OCI-M2 (cell line): ENCODE results near the gene PPP1R10.

Source experiments
- DNase-seq: peaks from one replicate; lab custom pipeline; 2025; ENCODE audit not compliant: unreplicated experiment; lab: John Stamatoyannopoulos, UW

The PPP1R10 gene

DNA sequence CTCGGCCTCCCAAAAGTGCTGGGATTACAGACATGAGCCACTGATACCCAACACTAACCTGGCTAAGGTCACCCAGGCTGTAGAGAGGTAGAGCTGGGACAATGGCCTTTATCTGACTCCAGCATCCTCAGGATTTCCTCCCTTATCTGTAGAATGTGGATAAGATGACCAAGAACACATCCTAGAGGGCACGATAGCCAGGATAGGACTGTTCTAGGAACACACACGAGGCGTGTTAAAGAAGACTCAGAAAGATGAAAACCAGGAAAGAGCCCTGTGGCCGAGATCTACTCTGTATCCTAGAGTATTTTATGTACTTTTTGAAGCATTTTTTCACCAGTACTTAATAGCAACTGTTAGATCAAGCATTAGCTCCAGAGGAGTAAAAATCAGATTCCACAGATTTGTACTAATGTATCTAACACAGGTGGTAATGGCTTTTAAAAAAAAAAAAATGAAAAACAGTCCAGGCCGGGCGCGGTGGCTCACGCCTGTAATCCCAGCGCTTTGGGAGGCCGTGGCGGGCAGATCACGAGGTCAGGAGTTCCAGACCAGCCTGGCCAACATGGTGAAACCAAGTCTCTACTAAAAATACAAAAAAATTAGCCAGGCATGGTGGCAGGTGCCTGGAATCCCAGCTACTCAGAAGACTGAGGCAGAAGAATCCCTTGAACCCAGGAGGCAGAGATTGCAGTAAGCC, 17.3 kb downstream of the PPP1R10 start:
- no peak for DNase-seq

DNA sequence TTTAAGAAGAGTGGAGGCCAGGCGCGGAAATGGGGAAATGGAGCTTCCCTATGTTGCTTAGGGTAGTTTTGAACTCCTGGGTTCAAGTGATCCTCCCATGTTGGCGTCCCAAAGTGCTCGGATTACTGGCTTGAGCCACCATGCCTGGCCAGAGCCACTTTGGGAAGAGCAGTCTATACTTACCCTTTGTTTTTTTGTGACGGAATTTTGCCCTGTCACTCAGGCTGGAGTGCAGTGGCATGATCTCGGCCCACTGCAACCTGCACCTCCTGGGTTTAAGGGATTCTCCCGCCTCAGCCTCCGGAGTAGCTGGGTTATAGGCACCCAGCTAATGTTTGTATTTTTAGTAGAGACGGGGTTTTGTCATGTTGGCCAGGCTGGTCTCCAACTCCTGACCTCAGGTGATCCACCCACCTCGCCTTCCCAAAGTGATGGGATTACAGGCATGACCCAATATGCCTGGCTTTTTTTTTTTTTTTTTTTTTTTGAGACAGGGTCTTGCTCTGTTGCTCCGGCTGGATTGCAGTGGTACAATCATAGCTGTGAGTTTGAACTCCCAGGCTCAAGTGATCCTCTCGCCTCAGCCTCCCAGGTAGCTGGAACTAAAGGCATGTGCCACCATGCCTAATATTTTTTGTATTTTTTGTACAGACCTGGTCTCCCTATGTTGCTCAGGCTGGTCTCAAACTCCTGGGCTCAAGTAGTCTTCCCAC, 18.0 kb downstream of the PPP1R10 start:
- DNase-seq = no peak

- peak; percentile 49 for DNase-seq
Measured at GRCh38 chr6:30597315-30598144, 19.5 kb downstream of the PPP1R10 start.

DNA sequence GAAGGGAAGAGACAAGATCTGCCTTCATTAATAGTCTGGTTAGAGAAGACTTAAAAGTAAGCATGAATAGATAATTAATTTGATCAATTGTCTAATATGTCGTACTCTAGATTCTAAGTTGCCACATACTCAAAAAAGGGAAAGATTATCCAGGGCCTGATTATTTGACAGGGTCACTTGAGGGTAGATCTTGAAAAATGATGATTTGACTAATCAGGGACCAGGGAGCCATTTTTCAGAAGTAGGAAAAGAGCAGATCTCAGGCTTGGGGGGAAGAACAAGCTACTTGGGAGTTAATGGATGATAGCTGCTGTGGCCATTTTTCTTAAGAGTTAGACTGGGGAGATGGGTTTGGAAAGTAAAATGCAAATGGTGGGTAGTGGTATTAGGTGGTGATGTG, 24.8 kb downstream of the PPP1R10 start:
- DNase-seq = no peak

GRCh38 chr6:30591008-30591407, 26.0 kb downstream of the PPP1R10 start:
- DNase-seq = no peak

GRCh38 chr6:30590509-30590908, 26.5 kb downstream of the PPP1R10 start:
- no peak for DNase-seq

DNA sequence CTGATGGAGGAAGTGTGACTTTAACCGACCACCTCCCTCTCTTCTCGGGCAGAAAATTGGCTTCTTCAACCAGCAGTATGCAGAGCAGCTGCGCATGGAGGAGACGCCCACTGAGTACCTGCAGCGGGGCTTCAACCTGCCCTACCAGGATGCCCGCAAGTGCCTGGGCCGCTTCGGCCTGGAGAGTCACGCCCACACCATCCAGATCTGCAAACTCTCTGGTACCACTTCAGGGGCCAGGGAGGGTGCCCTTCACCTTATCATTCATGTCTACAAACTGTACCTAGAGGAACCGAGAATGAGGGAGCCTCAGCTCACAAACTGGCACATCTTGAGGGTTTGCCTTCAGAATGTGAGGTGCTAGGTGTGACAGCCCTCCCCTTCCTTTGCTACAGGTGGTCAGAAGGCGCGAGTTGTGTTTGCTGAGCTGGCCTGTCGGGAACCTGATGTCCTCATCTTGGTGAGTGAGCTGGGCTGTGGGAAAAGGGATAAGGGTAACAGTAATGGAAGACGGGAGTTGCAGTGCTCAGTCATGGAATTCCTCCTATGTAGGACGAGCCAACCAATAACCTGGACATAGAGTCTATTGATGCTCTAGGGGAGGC, 27.2 kb downstream of the PPP1R10 start:
- DNase-seq = no peak

- DNase-seq = no peak
Measured at GRCh38 chr6:30583921-30584320, 33.1 kb downstream of the PPP1R10 start.

DNA sequence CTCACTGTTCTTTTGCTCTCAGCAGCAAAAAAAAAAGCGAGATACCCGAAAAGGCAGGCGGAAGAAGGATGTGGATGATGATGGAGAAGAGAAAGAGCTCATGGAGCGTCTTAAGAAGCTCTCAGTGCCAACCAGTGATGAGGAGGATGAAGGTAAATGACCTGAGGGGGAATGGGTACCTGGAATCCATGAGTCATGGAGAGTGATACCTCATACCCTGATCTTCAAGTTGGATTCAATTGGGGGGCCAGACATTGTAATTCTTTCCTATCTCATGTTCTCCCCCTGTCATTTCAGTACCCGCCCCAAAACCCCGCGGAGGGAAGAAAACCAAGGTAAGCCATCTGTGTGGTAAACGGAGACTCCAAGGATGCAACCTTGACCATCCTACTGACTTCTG, 39.0 kb downstream of the PPP1R10 start:
- no peak for DNase-seq

GRCh38 chr6:30573113-30573512, 43.9 kb downstream of the PPP1R10 start:
- no peak for DNase-seq

DNA sequence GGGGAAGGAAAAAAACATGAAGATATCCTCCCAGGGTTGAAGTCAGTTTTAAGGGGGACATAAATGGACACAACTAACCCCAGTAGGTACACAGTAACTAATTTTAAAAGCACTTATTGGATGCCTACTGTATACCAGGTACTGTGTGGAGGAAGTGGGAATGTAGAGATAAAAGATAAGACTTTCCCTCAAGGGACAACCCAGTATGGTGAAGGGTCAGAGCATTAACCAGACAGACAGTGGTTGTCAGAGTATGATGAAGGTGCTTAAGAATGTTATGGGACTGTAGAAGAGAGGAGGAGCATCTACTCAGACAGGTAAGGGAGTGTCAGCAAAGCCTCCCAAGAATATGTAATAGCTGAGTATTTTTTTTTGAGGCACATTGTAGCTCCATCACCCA, 44.9 kb downstream of the PPP1R10 start:
- DNase-seq = no peak

GRCh38 chr6:30571762-30572082, 45.3 kb downstream of the PPP1R10 start:
- DNase-seq = no peak

GRCh38 chr6:30571075-30571761, 45.8 kb downstream of the PPP1R10 start, which contains the start of gene ABCF1:
Gene ABCF1 (plus strand): TSS chr6:30571442. CDS start chr6:30571488, 46 bp downstream.
- peak; percentile 89 for DNase-seq

DNA sequence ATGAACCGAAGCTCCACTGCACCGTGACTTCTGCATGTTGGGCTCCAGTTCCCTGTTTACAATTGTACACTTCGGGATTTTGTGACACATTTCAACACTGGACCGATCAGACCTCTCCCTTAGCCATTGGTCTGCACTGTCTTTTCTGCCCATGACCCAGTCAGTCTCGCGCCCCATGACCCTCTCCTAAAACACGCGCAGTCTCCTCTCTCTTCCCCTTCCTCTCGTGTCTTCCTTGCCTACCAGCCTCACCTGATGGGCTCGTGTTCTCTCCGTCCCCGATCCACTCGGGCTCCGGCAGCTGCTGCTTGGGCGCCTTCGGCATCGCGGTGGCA, 46.3 kb downstream of the PPP1R10 start:
- DNase-seq = no peak

DNA sequence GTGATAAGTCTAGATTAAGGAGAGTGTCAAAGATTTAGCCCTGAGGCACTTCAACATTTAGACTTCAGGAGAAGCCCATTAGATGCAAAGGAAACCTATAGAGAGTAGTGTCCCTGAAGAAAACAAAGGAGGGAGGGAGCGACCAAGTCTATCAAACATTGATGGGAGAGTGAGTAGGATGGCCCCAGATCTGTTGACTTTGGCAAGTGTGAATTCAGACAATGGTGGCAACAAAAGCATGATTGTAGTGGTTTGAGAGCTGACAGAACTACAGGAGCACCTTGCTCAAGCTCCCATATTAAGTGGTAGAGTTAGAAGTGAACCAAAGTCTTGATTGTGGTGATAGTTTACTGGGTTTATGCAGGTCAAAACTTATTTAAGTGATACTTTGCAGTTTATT, 46.8 kb downstream of the PPP1R10 start:
- no peak for DNase-seq

- DNase-seq = no peak
Measured at GRCh38 chr6:30568245-30568644, 48.8 kb downstream of the PPP1R10 start.

DNA sequence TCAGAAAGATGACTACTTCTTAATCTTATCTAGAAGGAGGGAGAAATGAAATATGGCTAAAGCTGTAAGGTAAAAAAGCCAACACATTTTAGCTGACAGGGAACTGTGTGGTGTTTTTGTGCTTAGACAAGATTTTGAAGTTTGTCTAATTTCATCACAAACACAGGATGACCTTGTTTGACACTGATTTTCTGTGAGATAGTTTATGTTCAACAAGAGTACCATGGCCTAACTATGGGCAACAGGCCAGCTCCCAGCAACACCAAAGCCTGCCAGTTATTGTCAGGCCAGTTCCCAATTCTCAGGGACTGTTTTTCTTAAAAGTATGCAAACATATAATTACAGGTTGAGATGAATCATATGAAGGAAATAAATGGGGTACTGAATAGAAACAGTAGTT, 51.3 kb downstream of the PPP1R10 start:
- no peak for DNase-seq

GRCh38 chr6:30564114-30564513, 52.9 kb downstream of the PPP1R10 start:
- no peak for DNase-seq

DNA sequence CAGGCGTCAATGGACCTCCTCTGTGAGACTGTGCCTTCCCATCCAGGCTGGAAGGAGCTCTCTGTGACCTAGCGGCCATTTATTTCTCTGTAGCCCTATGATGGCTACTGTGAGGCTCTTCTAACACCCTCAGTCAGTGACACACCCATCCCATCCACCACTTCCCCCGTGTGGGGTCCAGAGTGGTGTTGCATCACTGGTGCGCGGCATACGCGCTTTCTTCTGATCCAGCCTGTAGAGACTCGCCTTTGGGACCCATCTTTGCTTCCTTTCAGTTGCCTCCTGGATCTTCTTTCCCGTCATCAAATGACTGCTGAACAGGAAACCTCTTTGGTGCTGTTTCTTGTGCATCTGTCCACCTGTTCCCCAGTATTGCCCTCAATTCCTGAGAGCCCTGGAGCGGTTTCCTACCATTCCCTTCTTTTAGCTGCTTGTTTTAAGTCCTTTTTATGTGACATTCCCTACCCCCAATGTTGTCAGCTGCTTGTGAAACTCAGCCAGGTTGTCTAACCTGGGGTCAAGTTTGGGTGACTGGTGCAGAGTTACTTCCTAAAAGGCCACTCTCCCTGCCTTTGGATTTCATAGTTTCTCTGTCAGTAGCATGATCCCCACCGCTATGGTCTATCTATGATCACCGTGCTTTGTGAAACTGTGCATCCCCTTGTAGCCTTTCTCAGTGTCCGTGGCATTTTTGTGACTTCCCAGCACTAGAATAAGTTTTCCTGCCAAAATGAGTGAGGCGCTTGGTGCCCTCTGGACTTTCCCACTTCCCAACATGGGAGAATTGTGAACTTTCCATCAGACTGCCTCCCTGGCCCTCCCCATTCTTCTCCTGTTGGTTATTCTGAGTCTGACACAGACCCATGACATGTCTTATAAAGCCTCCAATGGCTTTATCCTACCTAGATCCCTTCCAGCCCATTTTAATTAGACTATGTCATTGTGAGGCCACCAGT, 54.3 kb downstream of the PPP1R10 start:
- DNase-seq = no peak

GRCh38 chr6:30560930-30561329, 56.1 kb downstream of the PPP1R10 start:
- no peak for DNase-seq
